Liver (tissue), 9 donors: ENCODE data around the gene TWIST2. TPM values are rescaled to one million over a fixed set of nuclear protein-coding genes. Genes with fewer than 3 reads are reported as not detected.

Experiments
- DNase-seq: peaks from one replicate; pipeline ENCODE4 v3.0.0-alpha.2; 2017; ENCODE audit warnings: low spot score
- H3K27ac ChIP-seq, 2 donors: one replicate each; pipeline ENCODE4 v1.7.0; 2013; ENCODE audit warnings: inconsistent platforms in 2 of 2, low read length in 2 of 2, control low read depth in 1 of 2, low read depth in 1 of 2, mild to moderate bottlenecking in 1 of 2
- H3K27me3 ChIP-seq, 4 donors: one replicate each; pipeline versions ENCODE4 v1.6.1 to v1.7.0; 2013; ENCODE audit warnings: low read length in 3 of 4, inconsistent platforms in 1 of 4, mild to moderate bottlenecking in 1 of 4, moderate library complexity in 1 of 4; ENCODE audit not compliant: control insufficient read depth in 4 of 4, insufficient read depth in 4 of 4
- H3K36me3 ChIP-seq, 4 donors: one replicate each; pipeline versions ENCODE4 v1.6.1 to v1.7.0; 2013; ENCODE audit warnings: low read length in 3 of 4, mild to moderate bottlenecking in 3 of 4, low read depth in 1 of 4, moderate library complexity in 1 of 4; ENCODE audit not compliant: control insufficient read depth in 4 of 4, insufficient read depth in 3 of 4
- H3K4me1 ChIP-seq, 4 donors: one replicate each; pipeline versions ENCODE4 v1.6.1 to v1.7.0; 2013; ENCODE audit warnings: low read length in 3 of 4, mild to moderate bottlenecking in 3 of 4, moderate library complexity in 1 of 4; ENCODE audit not compliant: control insufficient read depth in 4 of 4, insufficient read depth in 4 of 4
- H3K4me3 ChIP-seq, 3 donors: one replicate each; pipeline versions ENCODE4 v1.6.1 to v1.7.0; 2013; ENCODE audit warnings: low read length in 3 of 3, control low read depth in 1 of 3, low read depth in 1 of 3, mild to moderate bottlenecking in 1 of 3
- H3K9ac ChIP-seq, 2 donors: one replicate each; pipeline ENCODE4 v1.7.0; 2013; ENCODE audit warnings: low read length in 2 of 2, mild to moderate bottlenecking in 2 of 2, moderate library complexity in 2 of 2, control low read depth in 1 of 2, low read depth in 1 of 2
- H3K9me3 ChIP-seq, 4 donors: one replicate each; pipeline versions ENCODE4 v1.6.1 to v1.7.0; 2013; ENCODE audit warnings: low read length in 3 of 4; ENCODE audit not compliant: control insufficient read depth in 4 of 4
- ATF3 ChIP-seq: IDR thresholded peaks from 2 replicates; pipeline ENCODE4 v1.6.1; 2016; ENCODE audit warnings: antibody characterized with exemption
- CTCF ChIP-seq: fragments of 150-350 bp; IDR thresholded peaks from 2 replicates; pipeline ENCODE4 v1.5.1; 2017; ENCODE audit warnings: improper control_type of control experiment, low read depth, low read length; ENCODE audit not compliant: missing input control
- EGR1 ChIP-seq, 2 donors: IDR thresholded peaks; 2 replicates each; pipeline ENCODE4 v1.6.1; 2016 to 2018; ENCODE audit warnings: antibody characterized with exemption in 2 of 2, low read depth in 2 of 2
- FOXA1 ChIP-seq: IDR thresholded peaks from 2 replicates; pipeline ENCODE4 v1.6.1; 2016; ENCODE audit warnings: antibody characterized with exemption
- FOXA2 ChIP-seq: IDR thresholded peaks from 2 replicates; pipeline ENCODE4 v1.6.1; 2016; ENCODE audit warnings: antibody characterized with exemption
- GABPA ChIP-seq, 2 donors: IDR thresholded peaks in 1 of 2; conservative IDR thresholded peaks in 1 of 2; 2 replicates each; pipeline ENCODE4 v1.6.1; 2016; ENCODE audit warnings: antibody characterized with exemption in 2 of 2, mild to moderate bottlenecking in 1 of 2, moderate library complexity in 1 of 2
- HNF4A ChIP-seq, 2 donors: conservative IDR thresholded peaks; 2 replicates each; pipeline ENCODE4 v1.6.1; 2016; ENCODE audit warnings: antibody characterized with exemption in 2 of 2, mild to moderate bottlenecking in 2 of 2
- HNF4G ChIP-seq: IDR thresholded peaks from 2 replicates; pipeline ENCODE4 v1.6.1; 2016; ENCODE audit warnings: antibody characterized with exemption
- JUND ChIP-seq, 2 donors: IDR thresholded peaks; 2 replicates each; pipeline ENCODE4 v1.6.1; 2016; ENCODE audit warnings: antibody characterized with exemption in 2 of 2
- MAX ChIP-seq: IDR thresholded peaks from 2 replicates; pipeline ENCODE4 v1.6.1; 2016; ENCODE audit warnings: antibody characterized with exemption
- NR2F2 ChIP-seq: IDR thresholded peaks from 2 replicates; pipeline ENCODE4 v1.6.1; 2016; ENCODE audit warnings: antibody characterized with exemption
- RAD21 ChIP-seq, 2 donors: IDR thresholded peaks; 2 replicates each; pipeline ENCODE4 v1.6.1; 2016; ENCODE audit warnings: antibody characterized with exemption in 2 of 2, mild to moderate bottlenecking in 2 of 2
- RXRA ChIP-seq, 2 donors: IDR thresholded peaks; 2 replicates each; pipeline ENCODE4 v1.6.1; 2017 to 2018; ENCODE audit warnings: antibody characterized with exemption in 2 of 2, mild to moderate bottlenecking in 1 of 2
- TAF1 ChIP-seq: conservative IDR thresholded peaks from 2 replicates; pipeline ENCODE4 v1.6.1; 2016; ENCODE audit warnings: antibody characterized with exemption, mild to moderate bottlenecking
- ZBTB33 ChIP-seq: IDR thresholded peaks from 2 replicates; pipeline ENCODE4 v1.6.1; 2016; ENCODE audit warnings: antibody characterized with exemption
- WGBS: extraction: QIAGEN DNeasy Blood & Tissue Kit; methylation state at CpG from one replicate; pipeline ENCODE4 v1.1.7; 2013; 5-methylcytosine and 5-hydroxymethylcytosine counted together
- polyA plus RNA-seq, 2 donors: library from polyadenylated mRNA; stranded (reverse) in 1 of 2; unstranded in 1 of 2; fragments of 200-250 nt in 1 of 2; fragments of >200 nt in 1 of 2; fragmentation: Nextera tagmentation in 1 of 2; extraction: Ambion mirVana in 1 of 2; gene quantifications; one replicate each; pipeline versions ENCODE4 v1.2.1 to v1.2.3, GENCODE V29; 2013 to 2015
- total RNA-seq, 2 donors: library from RNA; depleted of rRNA; stranded (reverse); fragments of >200 nt; gene quantifications; one replicate each; pipeline ENCODE4 v1.2.3, GENCODE V29; 2014
- donor health status: healthy.
- donor health status: healthy.
- donor health status: healthy.
- donor health status: healthy.
- donor health status: healthy.

Gene TWIST2
- total and polyA plus RNA-seq, 4 donors: 0.17 to 0.20 (median 0.19) TPM; not detected in 1

GRCh38 chr2:238912228-238912915 lies 64.5 kb downstream of the TWIST2 start (continued):
- no peak for TF ChIP-seq HNF4G

- H3K9me3 ChIP-seq: no peaks in the 10 kb centered on the region
- no peak for DNase-seq
These were observed 65.3 kb downstream of the TWIST2 start for GRCh38 chr2:238912916-238913875.

More at GRCh38 chr2:238912916-238913875, 65.3 kb downstream of the TWIST2 start:
- H3K9ac ChIP-seq: no peak overlapping the region
- no peak overlapping the region for H3K4me3 ChIP-seq
- TF ChIP-seq GABPA (IDR thresholded peaks at IDR 0.05 in 1 of 2, conservative IDR thresholded peaks at IDR 0.05 in 1 of 2) (no peak), FOXA1 (no peak), EGR1 (IDR thresholded peaks at IDR 0.05; ENCODE audit: low read depth in 2 of 2) (no peak), JUND (IDR thresholded peaks at IDR 0.05) (no peak), CTCF (no peak), RXRA (IDR thresholded peaks at IDR 0.05) (no peak), ZBTB33 (no peak), MAX (no peak), NR2F2 (no peak), TAF1 (no peak), ATF3 (no peak), HNF4A (conservative IDR thresholded peaks at IDR 0.05) (no peak), FOXA2 (no peak), RAD21 (IDR thresholded peaks at IDR 0.05) (no peak)
- H3K4me1 ChIP-seq: peaks cover 0 to 2% (median 0%) of the 10 kb centered on the region in 4 donors
- 80% methylated on average over 20 of the region's 20 CpGs for WGBS
- no peak overlapping the region for H3K27ac ChIP-seq
- H3K36me3 ChIP-seq: no peaks in the 10 kb centered on the region
- peaks cover 0 to 2% (median 0%) of the 10 kb centered on the region in 4 donors for H3K27me3 ChIP-seq
